GM18520 (cell line): ENCODE measurements around the gene SCAMP4.

ENCODE experiments used
- ATAC-seq: cut with Tn5 transposase; IDR thresholded peaks from one replicate; pipeline ENCODE4 v1.9.1; 2021; ENCODE audit not compliant: unreplicated experiment

Gene SCAMP4, protein sequence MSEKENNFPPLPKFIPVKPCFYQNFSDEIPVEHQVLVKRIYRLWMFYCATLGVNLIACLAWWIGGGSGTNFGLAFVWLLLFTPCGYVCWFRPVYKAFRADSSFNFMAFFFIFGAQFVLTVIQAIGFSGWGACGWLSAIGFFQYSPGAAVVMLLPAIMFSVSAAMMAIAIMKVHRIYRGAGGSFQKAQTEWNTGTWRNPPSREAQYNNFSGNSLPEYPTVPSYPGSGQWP

DNA sequence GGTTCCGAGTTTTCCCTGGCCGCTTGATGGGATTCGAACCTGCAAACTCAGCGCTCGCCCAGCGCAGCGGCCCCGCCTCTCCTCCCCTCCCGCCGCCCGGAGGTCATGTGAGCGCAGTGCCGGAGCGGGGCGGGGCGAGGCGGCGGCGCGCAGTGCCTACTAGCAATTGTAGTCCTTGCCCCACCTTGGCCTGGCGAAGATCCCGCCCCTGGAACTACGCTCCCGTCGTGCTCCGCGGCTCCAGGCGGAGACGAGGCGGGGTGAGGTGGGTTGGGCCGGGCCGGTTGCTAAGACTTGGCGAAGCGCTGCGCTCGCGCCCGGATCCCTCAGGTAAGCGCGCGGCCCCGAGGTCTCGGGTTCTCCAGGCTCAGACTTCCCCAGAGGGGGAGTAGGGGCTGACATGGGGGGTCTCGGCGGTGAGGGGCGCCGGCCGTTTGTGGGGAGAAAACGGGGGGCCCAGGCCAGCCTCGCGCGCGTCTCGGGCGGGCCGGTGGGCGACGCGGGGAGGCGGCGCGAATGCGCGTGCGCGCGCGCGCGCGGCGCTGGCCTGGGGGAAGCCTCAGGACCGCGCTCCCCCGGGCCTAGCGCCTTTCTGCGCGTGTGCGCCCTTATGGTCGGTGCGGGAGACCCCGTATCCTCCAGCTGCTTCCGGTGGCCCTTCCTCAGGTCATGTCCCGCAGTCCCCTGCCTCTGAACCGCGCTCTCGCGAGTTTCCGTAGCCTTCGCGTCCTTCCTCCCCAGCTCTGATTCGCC is at the start of gene SCAMP4, which contains the start of gene ADAT3:
TSS of gene SCAMP4 (plus strand) at position 290 of the 753 bp plus-strand sequence. CDS start 9,621 bp downstream, outside the sequence.
TSS of gene ADAT3 (plus strand) at position 290 of the 753 bp plus-strand sequence. CDS start 6,649 bp downstream, outside the sequence.
- ATAC-seq: peak; percentile 76

DNA sequence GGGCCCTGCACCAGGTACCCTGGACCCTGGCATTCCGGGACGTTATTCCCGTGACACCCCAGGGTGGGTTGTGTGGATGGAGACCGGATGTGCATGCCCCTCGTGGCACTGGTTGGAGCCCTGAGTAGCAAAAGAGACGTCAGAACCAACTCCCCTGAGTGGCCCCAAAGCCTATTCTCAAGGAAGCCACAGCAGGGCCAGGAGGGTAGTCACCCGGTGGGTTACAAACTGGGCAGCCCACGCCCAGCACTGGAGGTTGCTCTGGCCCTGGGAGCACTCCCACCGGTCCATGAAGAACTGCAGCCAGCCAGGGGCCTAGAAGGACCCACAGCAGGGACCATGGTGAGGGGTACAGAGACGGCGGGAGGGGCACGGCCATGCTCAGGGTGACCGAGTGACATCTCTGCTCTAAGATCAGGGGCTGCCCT is 49.4 kb upstream of the SCAMP4 start:
- no peak for ATAC-seq

DNA sequence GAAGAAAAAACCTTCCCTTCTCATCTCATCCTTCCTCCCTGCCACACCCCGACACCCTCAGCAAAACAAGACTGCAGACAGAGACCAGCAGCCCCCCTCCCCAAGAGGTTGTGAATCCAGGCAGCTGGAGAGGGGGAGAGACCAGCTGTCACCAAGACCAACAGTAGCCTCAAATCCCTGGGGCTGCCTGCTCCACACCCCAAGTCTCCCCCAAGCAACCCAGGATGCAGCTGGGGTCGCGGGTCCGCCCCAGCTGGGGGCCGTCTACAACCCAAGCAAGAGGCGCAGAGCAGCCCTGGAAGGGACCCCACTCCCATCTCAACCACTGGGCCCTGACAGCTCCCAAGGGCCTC is 48.9 kb upstream of the SCAMP4 start:
- no peak for ATAC-seq

DNA sequence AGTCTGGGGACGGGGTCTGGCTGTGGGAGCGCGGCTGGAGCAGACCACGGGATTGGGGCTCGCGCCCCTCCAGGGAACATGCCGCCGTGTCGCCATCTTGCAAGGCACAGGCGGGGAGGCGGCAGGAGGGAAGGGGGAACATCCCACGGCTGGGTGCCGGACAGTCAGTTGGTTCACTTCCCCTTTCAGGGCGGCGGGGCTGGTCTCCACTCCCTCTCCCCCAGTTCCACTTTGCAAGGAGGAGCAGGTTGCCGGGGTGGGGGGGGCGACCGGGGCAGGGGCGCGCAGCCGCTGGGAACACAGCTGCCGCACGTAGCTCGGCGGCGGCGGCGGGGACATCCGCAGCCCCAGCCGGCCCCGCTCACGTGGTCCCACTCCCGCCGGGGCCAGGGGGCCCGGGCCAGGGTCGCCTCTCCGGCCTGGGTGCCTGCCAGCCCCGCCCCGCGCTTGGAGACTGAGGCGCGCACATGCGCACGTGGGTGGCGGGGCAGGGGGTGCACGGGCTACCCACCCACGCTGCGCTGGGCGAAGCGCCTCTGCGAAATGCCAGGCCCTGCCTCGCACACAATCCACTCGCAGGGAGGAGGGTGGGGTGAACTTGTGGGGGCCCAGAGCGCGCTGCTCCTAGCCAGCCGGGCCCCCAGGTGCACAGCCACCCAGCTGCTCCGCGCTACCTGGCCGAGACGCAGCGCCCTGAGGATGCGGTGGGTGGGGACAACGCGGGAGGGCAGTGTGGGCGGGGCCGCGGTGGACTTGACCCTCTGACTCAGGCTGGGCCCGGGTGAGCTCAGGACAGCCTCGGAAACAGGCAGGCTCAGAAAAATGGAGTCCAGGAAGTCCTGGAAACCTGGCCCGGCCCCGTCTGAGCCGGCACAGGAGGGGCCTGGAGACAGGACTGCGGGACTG is 48.2 kb upstream of the SCAMP4 start:
- ATAC-seq: no peak

DNA sequence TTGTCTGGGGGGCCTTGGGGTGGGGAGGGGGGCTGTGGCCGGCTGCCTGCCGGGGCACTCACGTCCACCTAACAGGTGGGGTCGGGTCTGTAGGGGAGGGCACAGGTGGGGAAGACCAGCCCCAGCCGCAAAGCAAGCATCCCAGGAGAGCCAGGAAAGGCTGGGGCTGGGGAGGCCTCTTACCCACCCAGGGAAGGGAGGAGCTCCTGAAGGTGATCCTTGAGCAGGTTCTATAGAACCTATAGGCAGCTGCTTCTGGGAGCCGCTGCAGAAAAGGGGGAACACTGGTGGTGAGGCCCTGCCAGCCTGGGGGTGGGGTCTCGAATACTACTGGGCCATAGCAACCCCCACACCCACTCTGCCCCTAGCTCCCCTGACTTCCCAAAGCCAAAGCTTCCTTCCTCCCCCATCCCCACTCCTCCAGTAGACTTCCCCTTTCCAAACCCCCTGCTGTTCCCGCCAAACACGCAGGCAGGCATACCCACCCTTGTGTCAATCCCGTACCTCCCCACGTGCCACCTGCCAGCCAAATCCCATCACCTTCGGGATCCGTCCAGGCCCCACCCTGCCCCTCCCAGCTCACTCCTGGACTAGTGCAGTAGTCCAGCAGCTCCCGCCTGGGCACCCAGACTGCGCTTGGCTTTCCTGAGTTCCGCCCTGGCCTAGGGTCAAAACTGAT is 47.4 kb upstream of the SCAMP4 start:
- no peak for ATAC-seq

DNA sequence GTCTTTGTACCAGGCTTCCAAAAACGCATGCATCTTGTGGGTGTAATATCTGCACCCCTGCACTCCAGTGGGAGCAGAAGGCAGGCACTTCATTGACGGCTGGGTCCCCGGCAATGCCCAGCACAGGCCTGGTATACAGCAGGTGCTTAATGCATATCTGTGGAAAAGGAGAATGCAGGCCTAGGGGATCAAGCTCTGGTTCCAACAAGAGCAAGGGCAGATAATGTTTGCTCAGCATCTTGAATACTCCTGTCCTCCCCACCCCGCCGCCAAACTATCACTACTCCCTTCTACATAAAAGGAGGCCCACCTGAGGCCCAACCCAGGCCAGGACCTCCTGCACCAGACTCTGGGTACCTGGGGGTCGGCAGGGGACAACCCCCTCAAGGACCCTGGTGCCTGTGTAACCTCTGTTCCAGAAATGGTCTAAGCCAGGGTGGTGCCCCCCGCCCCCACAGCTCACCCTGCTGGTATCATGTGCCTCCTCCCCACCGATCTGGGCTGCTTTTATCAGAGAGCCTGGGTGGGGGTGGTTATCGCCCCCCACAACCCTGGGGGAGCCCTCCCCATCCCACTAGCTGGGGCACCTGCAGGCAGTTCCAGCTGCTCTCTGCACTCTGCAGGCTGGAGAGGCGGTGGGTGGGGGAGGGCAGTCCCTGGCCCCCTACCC is 46.7 kb upstream of the SCAMP4 start:
- ATAC-seq: no peak

DNA sequence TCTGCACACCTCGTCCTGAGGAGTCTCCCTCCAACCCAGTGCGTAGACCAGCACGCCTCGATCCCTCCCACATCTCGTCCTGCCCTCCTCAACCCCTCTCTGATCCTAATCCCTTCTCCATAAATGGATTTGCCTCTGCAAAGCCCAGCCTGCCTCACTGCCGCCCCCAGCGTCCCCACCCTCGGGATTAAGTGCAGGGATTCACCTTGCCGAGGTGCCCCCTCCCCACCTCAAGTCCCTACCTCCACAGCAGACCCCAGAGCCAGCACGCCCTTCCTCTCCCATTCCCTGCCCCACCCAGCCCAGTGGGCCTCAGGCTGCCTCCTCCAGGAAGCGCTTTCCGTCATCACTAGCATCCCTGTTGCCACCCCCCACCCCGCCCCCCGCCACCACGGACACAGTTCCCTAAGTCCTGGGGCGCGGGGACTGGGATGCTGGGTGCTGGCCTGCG is 45.8 kb upstream of the SCAMP4 start:
- ATAC-seq: no peak

DNA sequence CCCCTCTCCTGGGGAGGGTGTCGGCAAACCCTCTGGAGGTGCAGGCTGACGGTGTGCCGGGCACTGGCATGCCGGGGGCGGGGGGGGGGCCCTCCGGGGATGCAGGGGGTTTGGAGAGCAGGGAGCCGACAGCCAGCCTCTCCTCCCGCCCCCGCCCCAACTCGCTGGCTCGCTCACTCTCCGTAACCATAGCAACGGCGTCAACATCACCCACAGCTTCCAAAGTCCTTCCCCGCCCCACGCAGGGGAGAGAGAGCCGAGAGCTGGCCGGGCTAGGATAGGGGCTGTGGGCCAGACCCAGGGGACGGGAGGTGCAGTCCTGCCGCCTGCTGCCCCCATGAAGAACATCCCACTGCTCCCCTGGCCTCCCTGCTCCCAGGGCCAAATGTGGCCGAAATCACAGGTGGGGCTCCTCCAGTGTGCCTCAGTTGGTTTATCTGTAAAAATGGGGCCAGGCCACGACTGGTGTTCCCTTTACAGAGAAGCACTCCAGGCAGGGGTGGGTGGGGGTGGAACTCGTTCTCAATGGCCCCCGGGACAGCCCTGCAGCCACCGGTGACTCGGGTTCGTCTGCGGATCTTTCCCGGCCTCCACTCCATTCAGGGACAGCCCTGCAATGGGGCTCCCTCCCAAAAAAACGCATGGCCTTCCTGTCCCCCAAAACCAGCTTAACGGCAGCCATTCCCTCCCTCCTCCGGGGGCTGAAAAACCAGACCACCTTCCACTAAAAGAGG is 45.0 kb upstream of the SCAMP4 start:
- no peak for ATAC-seq

DNA sequence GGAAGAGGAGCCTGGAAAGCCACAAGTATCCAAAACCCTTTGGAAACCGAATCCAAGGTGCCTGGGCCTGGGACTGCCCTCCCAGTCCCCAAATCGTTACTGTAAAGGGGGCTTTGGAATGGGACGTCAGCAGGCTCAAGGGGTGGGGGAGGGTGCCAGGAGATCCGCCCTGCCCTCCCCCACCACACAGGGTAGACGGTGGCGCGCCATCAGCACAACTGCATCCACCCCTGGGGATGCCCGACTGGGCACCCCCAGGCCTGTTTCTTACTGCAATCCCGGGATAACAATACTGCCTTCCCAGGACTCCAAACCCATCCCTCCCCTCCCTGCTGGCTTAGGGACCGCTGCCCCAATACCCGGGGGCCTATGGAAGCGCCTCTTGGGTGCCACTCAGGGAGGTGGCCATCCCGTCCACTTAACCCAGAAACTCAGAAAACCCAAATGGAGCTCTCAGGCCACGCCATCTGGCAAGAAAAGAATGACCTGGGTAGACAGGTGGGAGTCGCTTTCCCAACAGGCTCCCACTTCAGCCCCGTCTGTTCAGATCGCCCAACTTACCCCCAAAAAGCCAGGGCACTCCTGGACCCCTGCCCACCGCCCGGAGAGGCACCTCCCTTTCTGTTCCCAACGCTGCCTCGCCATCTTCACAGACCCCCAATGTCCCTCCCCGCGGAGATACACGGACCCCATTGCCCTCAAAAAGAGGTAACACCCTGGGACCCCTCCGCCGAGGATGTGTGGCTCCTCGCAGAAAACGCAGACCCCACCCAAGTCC is 44.2 kb upstream of the SCAMP4 start:
- ATAC-seq: no peak

DNA sequence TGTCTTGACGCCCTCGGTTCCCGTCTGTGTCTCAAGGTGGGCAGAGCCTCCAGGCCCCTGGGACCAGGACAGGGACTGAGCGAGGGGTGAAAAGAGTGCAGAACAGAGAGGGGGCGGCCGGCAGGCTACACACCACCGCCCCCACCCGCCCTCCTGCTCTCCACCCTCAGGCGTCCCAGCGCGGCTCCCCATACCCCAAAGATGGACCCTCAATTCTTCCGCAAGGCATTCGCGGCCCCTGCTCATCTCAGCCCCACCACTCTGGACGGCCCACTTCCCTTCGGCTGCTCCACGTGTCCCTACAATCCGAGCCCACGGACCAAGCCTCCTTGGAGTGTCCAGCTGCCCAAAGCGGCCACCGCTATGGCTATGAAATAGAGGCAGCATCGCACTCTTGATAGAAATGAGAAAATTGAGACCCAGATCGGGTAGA is 43.6 kb upstream of the SCAMP4 start:
- ATAC-seq: no peak

DNA sequence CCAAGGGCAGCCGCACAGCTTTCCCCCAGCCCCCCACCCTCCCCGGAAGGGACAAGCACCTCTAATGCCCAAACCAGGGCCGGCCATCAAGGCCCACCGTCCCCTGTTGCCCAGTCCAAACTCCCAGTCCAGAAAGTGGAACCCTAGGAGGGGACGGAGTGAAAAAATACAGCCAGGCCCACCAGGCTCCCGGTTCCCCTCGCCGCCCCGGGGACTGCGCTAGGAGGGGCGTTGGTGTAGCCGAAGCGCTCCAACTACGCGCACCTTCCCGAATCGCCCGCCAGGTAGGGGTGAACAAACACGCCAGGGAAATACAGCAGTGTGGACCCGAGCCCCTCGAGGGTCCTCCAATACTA is 43.2 kb upstream of the SCAMP4 start:
- no peak for ATAC-seq

DNA sequence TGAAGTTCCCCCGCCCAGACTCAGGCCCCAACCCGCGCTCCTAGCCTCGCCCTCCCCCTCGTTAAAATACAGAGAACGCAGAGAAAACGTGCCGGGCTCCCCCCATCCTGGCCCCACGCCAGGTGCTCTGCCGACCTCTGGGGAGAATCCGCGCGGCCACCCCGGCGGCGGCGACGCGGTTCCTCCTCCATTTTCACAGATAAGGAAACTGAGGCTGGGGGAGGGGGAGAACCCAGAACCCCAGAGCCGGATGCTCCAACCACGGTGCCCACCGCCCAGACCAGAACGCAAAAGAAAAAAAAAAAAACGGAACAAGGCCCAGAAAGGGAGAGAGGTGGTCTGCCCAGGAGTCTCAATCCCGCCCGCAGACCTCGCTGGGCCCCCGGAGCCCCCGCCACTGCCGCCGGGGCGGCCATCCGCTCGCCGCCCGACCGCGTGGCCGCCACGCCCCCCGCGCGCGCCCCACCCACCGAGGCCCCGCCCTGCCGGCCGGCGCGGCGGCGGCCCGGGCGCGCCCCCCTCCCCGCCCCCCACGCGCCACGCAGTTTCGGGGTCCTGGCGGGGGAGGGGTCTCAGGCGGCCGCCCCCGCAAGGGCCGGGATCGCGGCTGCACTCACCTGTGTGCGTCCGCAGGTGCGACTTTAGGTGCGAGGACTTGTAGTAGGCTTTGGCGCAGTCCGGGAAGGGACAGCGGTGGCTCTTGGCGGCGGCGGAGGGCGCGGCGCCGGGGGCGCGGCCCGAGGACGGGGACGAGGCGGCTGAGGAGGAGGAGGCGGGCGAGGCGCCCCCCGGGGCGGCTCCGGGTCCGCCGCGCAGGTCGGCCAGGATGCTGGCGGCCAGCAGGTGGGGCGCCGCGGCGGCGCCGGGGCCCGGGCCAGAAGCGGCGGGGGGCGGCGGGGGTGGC is 42.5 kb upstream of the SCAMP4 start:
- no peak for ATAC-seq

DNA sequence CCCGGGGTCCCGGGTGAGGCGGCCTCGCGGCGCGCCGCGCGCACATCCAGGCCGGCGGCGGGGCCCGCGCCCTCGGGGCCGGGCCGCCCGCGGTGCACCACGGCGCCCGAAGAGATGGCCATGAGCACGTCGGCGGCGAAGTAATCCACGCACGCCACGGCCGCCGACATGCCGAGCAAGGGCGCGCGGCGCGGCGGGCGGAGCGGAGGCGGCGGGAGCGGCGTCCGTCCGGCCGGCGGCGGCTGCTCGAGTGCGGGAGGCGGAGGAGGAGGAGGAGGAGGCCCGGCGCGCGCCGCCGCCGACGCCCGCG is 41.9 kb upstream of the SCAMP4 start, which contains the start of gene KLF16:
TSS of gene KLF16 (minus strand) at position 252 of the 310 bp plus-strand sequence. CDS start at position 170, 82 bp downstream.
- no peak for ATAC-seq

DNA sequence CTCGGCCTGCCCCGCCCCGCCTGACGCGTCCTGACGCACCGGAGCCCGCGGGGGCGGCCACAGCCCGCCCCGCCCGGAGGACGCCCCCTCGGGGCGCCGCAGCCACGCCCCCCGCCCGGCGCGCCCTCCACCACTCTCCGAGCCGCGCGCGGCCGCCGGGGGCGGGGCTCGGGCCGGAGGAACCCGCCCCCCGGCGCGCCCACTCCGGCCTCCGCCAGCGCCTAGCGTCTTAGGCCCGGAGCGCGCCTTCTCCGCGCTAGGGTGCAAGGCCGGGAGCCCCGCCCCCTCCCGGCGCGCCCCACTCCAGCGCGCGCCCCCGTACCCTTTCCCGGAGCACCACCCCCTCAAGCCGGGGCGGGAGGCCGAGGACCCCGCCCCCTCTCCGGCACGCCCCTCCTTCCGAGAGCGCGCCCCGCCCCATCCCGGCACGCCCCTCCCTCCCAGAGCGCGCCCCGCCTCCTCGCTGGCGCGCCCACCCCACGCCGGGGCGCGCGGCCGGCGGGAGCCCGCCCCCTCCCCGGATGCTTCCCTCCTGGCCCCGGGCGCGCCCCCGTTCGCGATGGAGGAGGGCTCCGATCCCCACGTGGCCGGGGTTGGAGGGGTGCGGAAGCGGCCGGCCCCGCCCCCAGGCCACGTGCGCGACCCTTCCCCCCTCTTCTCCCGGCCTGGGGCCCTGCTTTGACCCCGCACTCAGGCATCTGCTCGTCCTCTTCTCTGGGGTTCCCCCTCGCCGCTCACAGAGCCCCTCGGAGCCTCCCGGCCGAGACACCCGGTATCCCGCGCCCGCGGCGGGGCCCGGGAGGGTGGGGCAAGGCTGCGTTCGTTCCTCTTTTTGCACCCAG is 41.3 kb upstream of the SCAMP4 start:
- peak; percentile 58 for ATAC-seq

DNA sequence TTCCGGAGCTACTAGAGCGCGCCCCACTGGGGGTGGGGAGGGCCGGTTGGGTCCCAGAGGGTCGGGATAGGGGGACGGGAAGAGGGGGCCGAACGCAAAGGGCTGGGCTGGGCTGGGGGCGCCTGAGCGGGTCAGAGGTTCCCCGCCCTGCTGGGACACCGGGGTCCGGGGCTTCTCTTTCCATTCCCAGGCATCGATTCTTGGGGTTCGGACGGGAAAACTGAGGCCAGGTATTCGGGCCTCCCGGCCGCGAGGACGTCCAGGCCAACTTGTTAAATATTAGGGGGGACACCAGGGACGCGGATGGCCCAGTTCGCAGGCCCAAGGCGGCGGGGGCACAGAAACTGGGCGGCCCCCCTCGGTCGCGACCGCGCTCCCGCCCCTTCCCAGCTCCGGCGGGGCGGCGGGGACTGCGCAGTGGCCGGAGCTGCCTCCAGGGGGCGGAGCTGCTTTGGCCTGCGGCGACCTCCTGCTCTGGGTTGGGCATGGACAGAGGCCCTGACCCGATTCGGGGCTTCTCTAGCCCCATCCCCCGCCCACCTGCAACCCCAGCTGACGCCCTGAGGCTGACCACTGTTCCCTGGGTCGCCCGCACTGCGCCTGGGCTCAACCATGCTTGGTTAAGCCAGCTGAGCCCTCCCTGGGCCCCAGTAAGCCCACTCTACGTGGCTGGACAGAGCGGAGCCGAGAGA is 40.6 kb upstream of the SCAMP4 start:
- ATAC-seq: peak; percentile 24
